Epithelial cell of proximal tubule (primary cell): ENCODE results near the gene DICER1. TPM values are rescaled to one million over a fixed set of nuclear protein-coding genes. Genes with fewer than 3 reads are reported as not detected.
"Not testable (repeated sequence)": the region's sequence is repeated elsewhere in the genome, so short reads cannot be mapped to it uniquely, and the experiment has no call there.

Source experiments
- DNase-seq: peaks from one replicate; pipeline ENCODE4 v3.0.0-alpha.2; 2011; ENCODE audit warnings: low read depth
- H3K4me3 ChIP-seq: 2 replicates; pipeline ENCODE4 v1.5.1; 2011; ENCODE audit warnings: low read depth, mild to moderate bottlenecking, low read length
- CTCF ChIP-seq: conservative IDR thresholded peaks from 2 replicates; pipeline ENCODE4 v1.5.1; 2012; ENCODE audit warnings: low read depth, mild to moderate bottlenecking, low read length
- total RNA-seq: library from RNA; depleted of rRNA; stranded (reverse); fragments of >200 nt; gene quantifications from 2 replicates; pipeline ENCODE4 v1.2.3, GENCODE V29; 2015

The DICER1 gene
- total RNA-seq, 1 donor from 2014 or later: 27.4 TPM

GRCh38 chr14:95185033-95185766 is 27.9 kb upstream of the DICER1 start:
- no peak for DNase-seq

GRCh38 chr14:95184413-95184790 is 27.1 kb upstream of the DICER1 start:
- no peak for DNase-seq

More at GRCh38 chr14:95185033-95185766, 27.9 kb upstream of the DICER1 start:
- no peak overlapping the region for H3K4me3 ChIP-seq
- TF ChIP-seq CTCF: no peak

DNA sequence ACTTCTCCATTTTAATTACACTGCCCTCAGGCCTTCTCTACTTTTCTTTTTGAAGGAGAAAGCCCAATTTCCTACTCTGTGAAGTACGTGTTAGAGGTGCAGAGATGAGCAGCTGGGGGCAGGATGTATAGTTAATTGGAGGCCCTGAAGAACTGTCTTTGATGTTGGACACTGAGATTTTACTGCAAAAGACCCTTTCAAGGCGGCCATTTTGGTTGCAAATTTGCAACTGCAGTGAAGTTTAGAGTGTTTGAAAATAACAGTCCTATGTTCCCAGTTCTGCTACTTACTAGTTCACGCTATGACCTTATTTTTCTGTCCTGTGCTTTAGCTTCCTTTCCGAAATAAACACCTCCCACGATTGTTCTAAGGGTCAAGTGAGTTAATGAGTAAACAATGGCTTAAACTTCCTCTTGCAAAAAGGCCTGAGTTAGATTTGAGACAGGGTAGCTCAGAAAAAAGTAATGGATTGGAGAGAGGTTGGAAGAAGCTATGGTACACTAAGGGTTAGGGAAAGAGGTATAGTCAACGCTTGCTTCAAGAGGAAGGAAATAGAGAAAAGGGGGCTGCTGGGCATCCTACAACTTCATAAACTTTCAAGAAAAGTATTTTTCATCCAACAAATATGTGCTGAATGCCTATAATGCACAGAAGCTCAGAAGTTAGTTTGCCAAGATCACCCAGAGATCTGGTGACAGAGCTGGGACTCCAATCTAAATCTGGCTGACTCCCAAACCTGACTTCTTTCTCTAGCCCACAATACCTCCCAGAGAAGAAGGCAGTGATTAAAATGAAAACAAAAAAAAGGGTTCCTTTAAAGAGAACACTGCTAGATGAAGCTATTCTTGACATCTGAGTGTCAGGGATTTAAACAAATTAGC is 26.4 kb upstream of the DICER1 start:
- no peak overlapping the region for H3K4me3 ChIP-seq
- no peak for TF ChIP-seq CTCF
- peak; percentile 43 for DNase-seq

More at GRCh38 chr14:95184413-95184790, 27.1 kb upstream of the DICER1 start:
- TF ChIP-seq CTCF: no peak
- H3K4me3 ChIP-seq: no peak overlapping the region

DNA sequence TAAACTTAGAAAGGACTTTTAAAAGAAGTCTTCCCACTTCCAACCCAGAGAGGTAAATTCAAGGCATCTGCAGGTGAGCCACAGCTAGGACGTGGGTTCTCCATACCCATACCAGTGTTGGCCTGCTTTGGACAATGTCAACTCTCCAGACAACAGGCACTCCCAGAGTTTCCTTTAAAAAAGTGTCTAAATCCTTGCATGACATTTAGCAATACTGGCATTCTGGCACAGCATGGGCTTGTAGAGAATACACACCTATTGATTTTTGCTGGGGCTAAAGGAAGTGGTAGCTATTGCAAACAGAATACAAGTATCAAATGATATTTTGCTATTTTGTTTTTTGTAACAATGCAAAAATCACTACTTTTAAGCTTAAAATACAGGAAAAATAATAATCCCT is 25.8 kb upstream of the DICER1 start:
- H3K4me3 ChIP-seq: no peak overlapping the region
- no peak for DNase-seq
- TF ChIP-seq CTCF: no peak

DNA sequence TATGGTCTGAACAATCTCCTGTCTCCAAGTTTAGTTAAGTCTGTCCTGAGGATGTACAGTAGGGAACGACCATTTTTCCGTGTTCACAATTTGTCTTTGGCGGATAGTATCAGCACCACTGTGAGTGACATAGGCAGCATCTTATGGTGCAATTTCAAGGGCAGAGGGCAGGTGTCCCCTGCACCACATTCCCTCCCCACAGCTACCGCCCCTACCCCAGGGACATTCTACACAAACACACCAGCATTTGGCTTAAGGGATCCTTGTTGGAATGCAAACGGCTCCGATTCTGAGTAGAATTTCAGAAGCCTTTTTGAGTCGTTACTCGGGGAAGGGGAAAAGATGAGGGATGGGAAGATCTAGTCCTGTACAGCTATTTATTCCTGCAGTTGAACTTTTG is 25.1 kb upstream of the DICER1 start:
- H3K4me3 ChIP-seq: no peak overlapping the region
- no peak for TF ChIP-seq CTCF
- DNase-seq: no peak

DNA sequence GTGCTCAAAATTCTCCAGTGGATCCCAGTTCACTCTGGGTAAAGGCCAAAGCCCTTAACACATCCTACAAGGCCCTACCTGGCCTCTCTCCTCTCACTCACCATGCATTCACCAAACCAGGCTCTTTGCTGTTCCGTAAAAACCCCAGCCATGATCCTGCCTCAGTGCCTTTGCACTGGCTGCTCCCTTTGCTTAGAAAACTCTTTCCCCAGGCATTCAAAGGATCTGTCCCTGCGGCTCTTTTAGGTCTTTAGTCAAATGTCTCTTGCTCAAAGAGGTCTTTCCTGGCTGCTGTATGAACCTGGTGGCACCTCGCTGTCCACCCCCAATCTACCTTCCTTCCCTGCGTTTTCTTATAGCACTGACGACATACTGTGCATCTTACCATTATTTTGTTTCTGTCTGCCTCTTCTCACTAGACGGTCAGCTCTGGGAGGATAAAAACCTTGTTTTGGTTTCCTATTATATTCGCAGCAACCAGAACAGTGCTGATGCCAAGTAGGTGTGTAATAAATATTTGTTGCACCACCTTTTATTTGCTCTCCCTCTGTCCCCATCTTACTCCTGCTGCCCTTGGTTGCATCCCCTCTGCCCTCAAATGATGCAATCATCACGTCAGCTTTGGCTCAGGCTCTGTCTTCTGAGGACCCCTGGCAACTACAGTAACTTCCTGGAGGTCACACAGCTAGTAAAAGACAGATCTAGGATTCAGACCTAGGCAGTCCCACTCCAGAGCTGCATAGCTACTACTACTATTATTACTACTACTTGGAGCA is 23.8 kb upstream of the DICER1 start:
- TF ChIP-seq CTCF: no peak
- DNase-seq: no peak
- H3K4me3 ChIP-seq: no peak overlapping the region

DNA sequence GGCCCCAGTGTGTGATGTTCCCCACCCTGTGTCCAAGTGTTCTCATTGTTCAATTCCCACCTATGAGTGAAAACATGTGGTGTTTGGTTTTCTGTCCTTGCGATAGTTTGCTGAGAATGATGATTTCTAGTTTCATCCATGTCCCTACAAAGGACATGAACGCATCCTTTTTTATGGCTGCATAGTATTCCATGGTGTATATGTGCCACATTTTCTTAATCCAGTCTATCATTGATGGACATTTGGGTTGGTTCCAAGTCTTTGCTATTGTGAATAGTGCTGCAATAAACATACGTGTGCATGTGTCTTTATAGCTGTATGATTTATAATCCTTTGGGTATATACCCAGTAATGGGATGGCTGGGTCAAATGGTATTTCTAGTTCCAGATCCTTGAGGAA is 18.3 kb upstream of the DICER1 start:
- H3K4me3 ChIP-seq, DNase-seq: not testable (repeated sequence)
